ENCODE measurements around the gene EFHC1.
"Not testable (repeated sequence)": the region's sequence is repeated elsewhere in the genome, so short reads cannot be mapped to it uniquely, and the experiment has no call there.

EFHC1 gene

GRCh38 chr6:52384145-52384766 lies 35.9 kb upstream of the EFHC1 start:
- no peak overlapping the region for H3K27ac ChIP-seq (ENCODE audit: poor library complexity, severe bottlenecking)
- DNase-seq (ENCODE audit: low spot score): no peak
- H3K4me1 ChIP-seq (ENCODE audit: insufficient read depth, poor library complexity, severe bottlenecking): peaks cover 4% of the 10 kb centered on the region

GRCh38 chr6:52385074-52385473 lies 35.1 kb upstream of the EFHC1 start:
- no peaks in the 10 kb centered on the region for H3K9me3 ChIP-seq (ENCODE audit: severe bottlenecking)
- no peak overlapping the region for H3K4me3 ChIP-seq (ENCODE audit: severe bottlenecking)
- TF ChIP-seq, protein P1, sequence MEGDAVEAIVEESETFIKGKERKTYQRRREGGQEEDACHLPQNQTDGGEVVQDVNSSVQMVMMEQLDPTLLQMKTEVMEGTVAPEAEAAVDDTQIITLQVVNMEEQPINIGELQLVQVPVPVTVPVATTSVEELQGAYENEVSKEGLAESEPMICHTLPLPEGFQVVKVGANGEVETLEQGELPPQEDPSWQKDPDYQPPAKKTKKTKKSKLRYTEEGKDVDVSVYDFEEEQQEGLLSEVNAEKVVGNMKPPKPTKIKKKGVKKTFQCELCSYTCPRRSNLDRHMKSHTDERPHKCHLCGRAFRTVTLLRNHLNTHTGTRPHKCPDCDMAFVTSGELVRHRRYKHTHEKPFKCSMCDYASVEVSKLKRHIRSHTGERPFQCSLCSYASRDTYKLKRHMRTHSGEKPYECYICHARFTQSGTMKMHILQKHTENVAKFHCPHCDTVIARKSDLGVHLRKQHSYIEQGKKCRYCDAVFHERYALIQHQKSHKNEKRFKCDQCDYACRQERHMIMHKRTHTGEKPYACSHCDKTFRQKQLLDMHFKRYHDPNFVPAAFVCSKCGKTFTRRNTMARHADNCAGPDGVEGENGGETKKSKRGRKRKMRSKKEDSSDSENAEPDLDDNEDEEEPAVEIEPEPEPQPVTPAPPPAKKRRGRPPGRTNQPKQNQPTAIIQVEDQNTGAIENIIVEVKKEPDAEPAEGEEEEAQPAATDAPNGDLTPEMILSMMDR (IDR thresholded peaks at IDR 0.05; ENCODE audit: poor library complexity, severe bottlenecking): no peak
- H3K4me1 ChIP-seq (ENCODE audit: insufficient read depth, poor library complexity, severe bottlenecking): peaks cover 12% of the 10 kb centered on the region
- H3K36me3 ChIP-seq (ENCODE audit: low read depth): no peaks in the 10 kb centered on the region
- no peaks in the 10 kb centered on the region for H3K27me3 ChIP-seq (ENCODE audit: insufficient read depth, poor library complexity, severe bottlenecking)
- no peak for DNase-seq (ENCODE audit: low spot score)
- ATAC-seq (ENCODE audit: low read depth): no peak
- H3K27ac ChIP-seq (ENCODE audit: poor library complexity, severe bottlenecking): no peak overlapping the region

More at GRCh38 chr6:52384145-52384766, 35.9 kb upstream of the EFHC1 start:
- peak; percentile 61 for ATAC-seq (ENCODE audit: low read depth)
- H3K4me3 ChIP-seq (ENCODE audit: severe bottlenecking): no peak overlapping the region
- no peaks in the 10 kb centered on the region for H3K9me3 ChIP-seq (ENCODE audit: severe bottlenecking)
- no peaks in the 10 kb centered on the region for H3K36me3 ChIP-seq (ENCODE audit: low read depth)
- no peaks in the 10 kb centered on the region for H3K27me3 ChIP-seq (ENCODE audit: insufficient read depth, poor library complexity, severe bottlenecking)
- TF ChIP-seq, protein P1 (IDR thresholded peaks at IDR 0.05; ENCODE audit: poor library complexity, severe bottlenecking): no peak

DNA sequence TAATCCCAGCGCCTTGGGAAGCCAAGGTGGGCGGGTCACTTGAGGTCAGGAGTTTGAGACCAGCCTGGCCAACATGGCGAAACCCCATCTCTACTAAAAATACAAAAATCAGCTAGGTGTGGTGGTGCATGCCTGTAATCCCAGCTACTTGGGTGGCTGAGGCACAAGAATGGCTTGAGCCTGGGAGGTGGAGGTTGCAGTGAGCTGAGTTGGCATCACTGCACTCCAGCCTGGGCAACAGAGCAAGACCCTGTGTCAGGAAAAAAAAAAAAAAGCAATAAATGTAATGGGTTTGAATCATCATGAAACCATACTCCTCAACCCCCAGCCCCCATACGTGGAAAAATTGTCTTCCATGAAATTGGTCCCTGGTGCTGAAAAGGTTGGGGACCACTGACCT lies 32.0 kb upstream of the EFHC1 start:
- not testable (repeated sequence) for ATAC-seq (ENCODE audit: low read depth); H3K27ac ChIP-seq (ENCODE audit: poor library complexity, severe bottlenecking); DNase-seq (ENCODE audit: low spot score); H3K27me3 ChIP-seq (ENCODE audit: insufficient read depth, poor library complexity, severe bottlenecking); H3K9me3 ChIP-seq (ENCODE audit: severe bottlenecking); H3K36me3 ChIP-seq (ENCODE audit: low read depth); H3K4me3 ChIP-seq (ENCODE audit: severe bottlenecking)
- peaks cover 29% of the 10 kb centered on the region for H3K4me1 ChIP-seq (ENCODE audit: insufficient read depth, poor library complexity, severe bottlenecking)

DNA sequence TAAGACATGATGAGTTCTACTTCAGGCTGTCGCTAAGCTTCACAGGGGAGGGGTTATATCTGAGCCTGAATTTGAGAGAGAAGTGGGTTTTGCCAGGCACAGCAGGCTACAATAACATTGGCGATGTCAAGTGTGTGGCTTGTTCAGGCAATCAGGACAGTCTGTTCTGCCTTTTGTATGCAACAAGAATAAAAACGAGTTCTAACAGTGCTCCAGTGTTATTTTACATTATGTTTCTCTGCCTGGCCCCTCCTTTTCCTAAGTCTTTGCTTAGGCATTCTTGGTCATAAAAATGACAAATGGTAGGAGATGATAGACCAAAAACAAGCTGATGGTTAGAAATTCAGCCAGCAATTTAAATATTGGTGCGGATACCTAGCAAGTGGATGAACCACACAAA lies 31.4 kb upstream of the EFHC1 start:
- no peak for ATAC-seq (ENCODE audit: low read depth)
- peaks cover 29% of the 10 kb centered on the region for H3K4me1 ChIP-seq (ENCODE audit: insufficient read depth, poor library complexity, severe bottlenecking)
- no peaks in the 10 kb centered on the region for H3K27me3 ChIP-seq (ENCODE audit: insufficient read depth, poor library complexity, severe bottlenecking)
- H3K4me3 ChIP-seq (ENCODE audit: severe bottlenecking): no peak overlapping the region
- no peaks in the 10 kb centered on the region for H3K36me3 ChIP-seq (ENCODE audit: low read depth)
- no peaks in the 10 kb centered on the region for H3K9me3 ChIP-seq (ENCODE audit: severe bottlenecking)
- TF ChIP-seq, protein P1 (IDR thresholded peaks at IDR 0.05; ENCODE audit: poor library complexity, severe bottlenecking): no peak
- peak overlapping the region; percentile 73 for H3K27ac ChIP-seq (ENCODE audit: poor library complexity, severe bottlenecking)
- DNase-seq (ENCODE audit: low spot score): no peak

- no peaks in the 10 kb centered on the region for H3K27me3 ChIP-seq (ENCODE audit: insufficient read depth, poor library complexity, severe bottlenecking)
- DNase-seq (ENCODE audit: low spot score) (no peak), ATAC-seq (ENCODE audit: low read depth) (no peak)
- H3K4me3 ChIP-seq (ENCODE audit: severe bottlenecking): no peak overlapping the region
- H3K9me3 ChIP-seq (ENCODE audit: severe bottlenecking): no peaks in the 10 kb centered on the region
- H3K27ac ChIP-seq (ENCODE audit: poor library complexity, severe bottlenecking): peak overlapping the region; percentile 73
- peaks cover 29% of the 10 kb centered on the region for H3K4me1 ChIP-seq (ENCODE audit: insufficient read depth, poor library complexity, severe bottlenecking)
- no peaks in the 10 kb centered on the region for H3K36me3 ChIP-seq (ENCODE audit: low read depth)
- TF ChIP-seq, protein P1 (IDR thresholded peaks at IDR 0.05; ENCODE audit: poor library complexity, severe bottlenecking): no peak
These were observed 30.9 kb upstream of the EFHC1 start for GRCh38 chr6:52389264-52389625.

All from RWPE2 (cell line).